Measurements from ENCODE around the gene AACS. TPM values are rescaled to one million over a fixed set of nuclear protein-coding genes. Genes with fewer than 3 reads are reported as not detected.
"Not testable (repeated sequence)": the region's sequence is repeated elsewhere in the genome, so short reads cannot be mapped to it uniquely, and the experiment has no call there.

Gene AACS
- total and polyA plus RNA-seq, 3 experiments from 2014 or later = 11.8 to 16.7 (median 16.1) TPM

DNA sequence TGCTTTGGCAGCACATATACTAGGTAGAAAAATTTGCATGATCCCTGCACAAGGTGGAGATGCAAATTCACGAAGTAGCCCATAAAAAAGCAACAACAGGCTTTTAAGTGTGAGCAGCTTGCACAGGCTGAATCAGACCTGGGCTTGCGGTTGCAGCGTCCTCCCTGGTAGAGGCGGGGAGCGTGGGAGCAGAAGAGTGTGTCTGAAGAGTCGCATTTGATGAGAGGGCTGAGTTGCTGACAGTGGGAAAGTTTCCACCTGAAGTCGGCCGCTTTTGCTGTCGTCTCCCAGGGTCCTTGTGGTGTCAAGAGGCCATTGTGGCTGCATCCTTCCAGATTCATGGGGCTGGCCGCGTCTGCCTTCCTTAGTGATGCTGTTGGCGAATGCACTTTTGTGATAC lies 6.2 kb downstream of the AACS start:
- ChIA-PET CTCF (no interaction called here), POLR2A (no interaction called here)
- Histone ChIP-seq H3K4me1 (ENCODE audit: insufficient read depth, low read length) (no peaks in the 10 kb centered on the region), H3K4me3 (ENCODE audit: low read length) (no peak overlapping the region), H3K9me3 (ENCODE audit: low read length) (no peaks in the 10 kb centered on the region), H3K27ac (ENCODE audit: low read depth, low read length) (no peak overlapping the region), H3K36me3 (ENCODE audit: insufficient read depth, low read length) (no peaks in the 10 kb centered on the region), H3K27me3 (ENCODE audit: insufficient read depth, low read length, poor library complexity, severe bottlenecking) (no peaks in the 10 kb centered on the region)
- peaks cover 7 to 12% (median 7%) of the 10 kb centered on the region in 3 donors for H3K4me1 Mint-ChIP-seq
- DNase-seq = no peak
- no peaks in the 10 kb centered on the region for H3K27me3 Mint-ChIP-seq
- H3K9me3 Mint-ChIP-seq = no peaks in the 10 kb centered on the region
- peaks cover 5 to 21% (median 17%) of the 10 kb centered on the region in 3 donors for H3K36me3 Mint-ChIP-seq
- H3K4me3 Mint-ChIP-seq = no peak overlapping the region
- H3K27ac Mint-ChIP-seq = no peak overlapping the region

DNA sequence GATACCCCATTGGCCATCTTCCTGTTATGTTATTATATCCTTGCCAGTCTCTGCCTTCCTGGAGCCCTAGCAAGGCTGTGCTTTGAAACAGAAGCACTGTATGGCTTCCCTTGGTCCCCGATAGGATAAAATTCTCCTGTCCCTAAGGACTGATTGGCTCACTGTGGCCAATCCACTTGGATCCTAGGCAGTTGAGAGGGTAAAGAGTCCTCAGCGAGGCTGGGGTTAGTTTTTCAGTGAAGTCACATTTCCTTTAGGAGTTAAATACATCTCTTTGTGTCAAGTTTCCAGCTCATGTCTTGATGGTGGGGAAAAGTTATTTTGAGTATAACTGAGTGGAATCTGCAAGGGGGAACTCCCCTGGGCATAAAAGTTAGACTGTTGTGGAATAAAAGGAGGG lies 7.3 kb downstream of the AACS start:
- H3K36me3 Mint-ChIP-seq = peaks cover 8 to 28% (median 19%) of the 10 kb centered on the region in 3 donors
- no peaks in the 10 kb centered on the region for H3K27me3 Mint-ChIP-seq

DNA sequence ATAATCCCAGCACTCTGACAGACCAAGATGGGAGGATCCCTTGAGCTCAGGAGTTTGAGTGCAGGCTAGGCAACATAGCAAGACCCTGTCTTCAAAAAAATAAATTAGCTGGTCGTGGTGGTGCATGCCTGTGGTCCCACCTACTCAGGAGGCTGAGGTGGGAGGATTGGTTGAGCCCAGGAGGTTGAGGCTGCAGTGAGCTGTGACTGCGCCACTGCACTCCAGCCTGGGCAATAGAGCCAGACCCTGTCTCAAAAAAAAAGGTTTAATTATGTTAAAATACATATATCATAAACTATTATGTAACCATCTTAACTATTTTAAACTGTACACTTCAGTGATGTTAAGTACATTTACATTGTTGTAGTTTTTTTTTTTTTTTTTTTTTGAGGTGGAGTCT lies 9.1 kb downstream of the AACS start:
- H3K36me3 ChIP-seq (ENCODE audit: insufficient read depth, low read length); H3K9me3 Mint-ChIP-seq; H3K27me3 ChIP-seq (ENCODE audit: insufficient read depth, low read length, poor library complexity, severe bottlenecking); H3K4me3 ChIP-seq (ENCODE audit: low read length); CTCF ChIA-PET; H3K9me3 ChIP-seq (ENCODE audit: low read length); H3K27me3 Mint-ChIP-seq; H3K4me3 Mint-ChIP-seq; POLR2A ChIA-PET; H3K27ac ChIP-seq (ENCODE audit: low read depth, low read length); H3K4me1 Mint-ChIP-seq; DNase-seq; H3K4me1 ChIP-seq (ENCODE audit: insufficient read depth, low read length); H3K27ac Mint-ChIP-seq: not testable (repeated sequence)
- peaks cover 8 to 40% (median 19%) of the 10 kb centered on the region in 3 donors for H3K36me3 Mint-ChIP-seq

More for the DNA sequence above, 7.3 kb downstream of the AACS start:
- Histone ChIP-seq H3K4me3 (ENCODE audit: low read length) (no peak overlapping the region), H3K27me3 (ENCODE audit: insufficient read depth, low read length, poor library complexity, severe bottlenecking) (no peaks in the 10 kb centered on the region), H3K4me1 (ENCODE audit: insufficient read depth, low read length) (no peaks in the 10 kb centered on the region), H3K36me3 (ENCODE audit: insufficient read depth, low read length) (no peaks in the 10 kb centered on the region), H3K9me3 (ENCODE audit: low read length) (no peaks in the 10 kb centered on the region), H3K27ac (ENCODE audit: low read depth, low read length) (no peak overlapping the region)
- Mint-ChIP-seq H3K4me1 (peaks cover 0 to 3% (median 0%) of the 10 kb centered on the region in 3 donors), H3K27ac (no peak overlapping the region), H3K9me3 (no peaks in the 10 kb centered on the region), H3K4me3 (no peak overlapping the region)
- ChIA-PET POLR2A (no interaction called here), CTCF (no interaction called here)
- DNase-seq = no peak

DNA sequence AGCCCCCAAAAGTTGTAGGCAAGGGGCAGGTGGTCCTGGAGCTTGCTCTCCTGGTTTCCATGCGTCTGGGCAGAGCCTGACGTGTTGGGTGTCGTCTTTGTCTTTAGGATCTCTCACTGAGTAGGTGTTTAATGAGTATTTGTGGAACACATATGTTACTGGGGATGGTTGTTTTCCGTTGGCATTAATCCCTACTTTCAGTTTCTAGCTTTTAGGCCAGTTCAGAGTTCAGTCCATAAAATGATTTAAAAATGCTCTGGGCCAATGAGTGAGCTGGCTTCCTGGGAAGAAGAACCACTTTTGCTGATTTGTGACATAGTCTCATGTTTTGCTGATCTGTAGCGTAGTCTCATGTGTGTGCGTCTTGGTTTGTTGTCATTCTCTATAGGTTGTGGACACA lies 10.9 kb downstream of the AACS start:
- no peaks in the 10 kb centered on the region for H3K27me3 Mint-ChIP-seq
- Histone ChIP-seq H3K27me3 (ENCODE audit: insufficient read depth, low read length, poor library complexity, severe bottlenecking) (no peaks in the 10 kb centered on the region), H3K4me3 (ENCODE audit: low read length) (no peak overlapping the region), H3K9me3 (ENCODE audit: low read length) (no peaks in the 10 kb centered on the region), H3K4me1 (ENCODE audit: insufficient read depth, low read length) (no peaks in the 10 kb centered on the region), H3K36me3 (ENCODE audit: insufficient read depth, low read length) (no peaks in the 10 kb centered on the region), H3K27ac (ENCODE audit: low read depth, low read length) (no peak overlapping the region)
- POLR2A ChIA-PET = no interaction called here
- CTCF ChIA-PET = no interaction called here
- no peaks in the 10 kb centered on the region for H3K9me3 Mint-ChIP-seq
- H3K36me3 Mint-ChIP-seq = peaks cover 8 to 47% (median 23%) of the 10 kb centered on the region in 3 donors
- H3K4me1 Mint-ChIP-seq = no peaks in the 10 kb centered on the region
- no peak overlapping the region for H3K4me3 Mint-ChIP-seq
- no peak overlapping the region for H3K27ac Mint-ChIP-seq
- no peak for DNase-seq

DNA sequence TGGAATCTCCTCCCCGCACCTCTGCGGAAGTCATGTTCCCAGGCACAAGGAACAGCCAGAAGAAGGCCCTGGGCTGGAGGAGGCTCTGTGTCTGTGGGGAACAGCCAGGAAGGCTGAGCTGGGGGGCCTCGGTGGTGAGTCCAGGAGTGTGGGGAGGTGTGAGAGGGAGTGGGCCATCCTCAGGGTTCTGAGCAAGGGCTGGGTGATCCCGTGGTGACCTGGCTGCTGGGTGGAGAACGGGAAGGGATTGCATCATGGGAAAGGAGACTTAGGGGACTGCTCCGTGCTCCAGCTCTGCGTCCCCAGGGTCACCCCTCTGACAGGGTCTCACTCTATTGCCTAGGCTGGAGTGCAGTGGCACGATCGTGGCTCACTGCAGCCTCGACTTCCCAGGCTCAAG lies 13.8 kb downstream of the AACS start:
- H3K27ac ChIP-seq (ENCODE audit: low read depth, low read length) = no peak overlapping the region
- no peaks in the 10 kb centered on the region for H3K9me3 ChIP-seq (ENCODE audit: low read length)
- no peaks in the 10 kb centered on the region for H3K36me3 ChIP-seq (ENCODE audit: insufficient read depth, low read length)
- DNase-seq = no peak
- POLR2A ChIA-PET = no interaction called here
- no peak overlapping the region for H3K27ac Mint-ChIP-seq
- H3K27me3 ChIP-seq (ENCODE audit: insufficient read depth, low read length, poor library complexity, severe bottlenecking) = no peaks in the 10 kb centered on the region
- no peaks in the 10 kb centered on the region for H3K9me3 Mint-ChIP-seq
- CTCF ChIA-PET = no interaction called here
- peaks cover 8 to 50% (median 21%) of the 10 kb centered on the region in 3 donors for H3K36me3 Mint-ChIP-seq
- no peaks in the 10 kb centered on the region for H3K4me1 Mint-ChIP-seq
- H3K27me3 Mint-ChIP-seq = no peaks in the 10 kb centered on the region
- H3K4me1 ChIP-seq (ENCODE audit: insufficient read depth, low read length) = no peaks in the 10 kb centered on the region
- H3K4me3 Mint-ChIP-seq = no peak overlapping the region
- no peak overlapping the region for H3K4me3 ChIP-seq (ENCODE audit: low read length)

DNA sequence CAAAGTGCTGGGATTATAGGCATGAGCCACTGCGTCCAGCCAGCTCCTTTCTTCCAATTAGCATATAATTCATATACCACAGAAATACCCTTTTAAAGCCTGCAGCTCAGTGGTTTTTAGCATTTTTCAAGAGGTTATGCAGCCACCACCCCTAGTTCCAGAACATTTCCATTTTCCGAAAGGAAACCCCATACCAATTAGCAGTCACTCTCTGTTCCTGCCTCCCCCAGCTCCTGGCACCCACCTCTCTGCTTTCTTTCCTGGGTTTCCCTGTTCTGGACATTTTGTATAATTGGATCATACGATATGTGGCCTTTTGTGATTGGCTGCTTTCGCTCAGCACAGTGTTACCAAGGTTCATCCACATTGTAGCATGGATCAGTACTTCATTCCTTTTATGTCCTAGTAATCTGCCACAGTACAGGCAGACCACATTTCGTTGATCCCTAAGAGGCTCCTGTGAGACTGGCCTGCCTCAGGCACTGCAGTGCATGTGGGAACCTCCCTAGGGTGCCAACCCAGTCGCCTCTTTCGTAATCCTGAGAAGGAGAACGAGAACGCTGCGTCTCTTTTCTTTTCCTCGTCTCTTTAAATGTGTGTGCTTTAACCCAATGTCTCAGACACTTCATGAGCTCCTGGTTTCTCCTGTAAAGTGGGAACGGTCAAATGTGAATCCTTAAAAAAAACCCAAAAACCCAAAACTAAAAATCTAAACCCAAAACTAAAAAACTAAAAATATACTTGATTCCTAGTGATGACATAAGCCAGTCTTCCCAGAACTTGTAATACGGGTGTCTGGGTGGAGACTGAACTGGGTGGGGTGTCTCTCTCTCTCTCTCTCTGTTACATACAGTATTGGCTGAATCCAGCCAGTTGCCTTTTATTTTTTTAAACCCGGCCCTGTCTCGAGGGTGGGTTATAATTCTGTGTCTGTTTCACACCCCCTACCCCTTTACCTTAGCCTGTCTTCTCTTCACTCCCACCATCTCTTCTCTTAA lies 14.7 kb downstream of the AACS start:
- CTCF ChIA-PET = no interaction called here
- Mint-ChIP-seq H3K9me3 (no peaks in the 10 kb centered on the region), H3K4me3 (no peak overlapping the region), H3K27me3 (no peaks in the 10 kb centered on the region), H3K36me3 (peaks cover 8 to 53% (median 21%) of the 10 kb centered on the region in 3 donors), H3K4me1 (no peaks in the 10 kb centered on the region), H3K27ac (peak overlapping the region in 1 of 8 donors; percentile 57)
- Histone ChIP-seq H3K27ac (ENCODE audit: low read depth, low read length) (no peak overlapping the region), H3K4me3 (ENCODE audit: low read length) (no peak overlapping the region), H3K27me3 (ENCODE audit: insufficient read depth, low read length, poor library complexity, severe bottlenecking) (no peaks in the 10 kb centered on the region), H3K9me3 (ENCODE audit: low read length) (no peaks in the 10 kb centered on the region), H3K36me3 (ENCODE audit: insufficient read depth, low read length) (no peaks in the 10 kb centered on the region), H3K4me1 (ENCODE audit: insufficient read depth, low read length) (no peaks in the 10 kb centered on the region)
- POLR2A ChIA-PET = no interaction called here
- DNase-seq = no peak

DNA sequence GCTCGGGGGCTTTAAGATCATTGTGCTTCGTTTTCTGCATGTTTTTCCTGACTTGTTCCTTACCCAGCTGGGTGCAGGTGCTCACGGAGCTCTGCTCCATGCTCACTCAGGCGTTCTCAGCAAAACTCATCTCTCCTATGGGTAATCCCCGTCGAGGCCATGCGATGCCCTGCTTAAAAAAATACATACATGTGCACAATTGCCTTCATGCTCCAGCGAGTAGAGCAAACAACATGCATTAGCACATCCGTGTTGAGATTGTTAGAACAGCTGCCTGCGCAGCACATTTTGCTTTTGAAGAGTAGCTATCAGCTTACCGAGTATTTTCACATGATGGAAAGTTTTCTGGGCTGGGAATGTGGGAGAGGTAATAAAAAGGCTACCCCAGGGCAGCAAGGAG lies 16.2 kb downstream of the AACS start:
- Histone ChIP-seq H3K4me1 (ENCODE audit: insufficient read depth, low read length) (no peaks in the 10 kb centered on the region), H3K27ac (ENCODE audit: low read depth, low read length) (no peak overlapping the region), H3K9me3 (ENCODE audit: low read length) (no peaks in the 10 kb centered on the region), H3K36me3 (ENCODE audit: insufficient read depth, low read length) (no peaks in the 10 kb centered on the region), H3K27me3 (ENCODE audit: insufficient read depth, low read length, poor library complexity, severe bottlenecking) (no peaks in the 10 kb centered on the region), H3K4me3 (ENCODE audit: low read length) (no peak overlapping the region)
- CTCF ChIA-PET = interaction anchor here (0.7 kb wide), 2 partner anchors 40 to 656 kb away, joined by 3 read pairs; no protein-coding TSS in a partner anchor
- Mint-ChIP-seq H3K36me3 (peaks cover 8 to 55% (median 20%) of the 10 kb centered on the region in 3 donors), H3K9me3 (no peaks in the 10 kb centered on the region), H3K27me3 (no peaks in the 10 kb centered on the region), H3K4me3 (no peak overlapping the region), H3K4me1 (no peaks in the 10 kb centered on the region), H3K27ac (peak overlapping the region in 1 of 8 donors; percentile 71)
- POLR2A ChIA-PET = no interaction called here
- DNase-seq = no peak

DNA sequence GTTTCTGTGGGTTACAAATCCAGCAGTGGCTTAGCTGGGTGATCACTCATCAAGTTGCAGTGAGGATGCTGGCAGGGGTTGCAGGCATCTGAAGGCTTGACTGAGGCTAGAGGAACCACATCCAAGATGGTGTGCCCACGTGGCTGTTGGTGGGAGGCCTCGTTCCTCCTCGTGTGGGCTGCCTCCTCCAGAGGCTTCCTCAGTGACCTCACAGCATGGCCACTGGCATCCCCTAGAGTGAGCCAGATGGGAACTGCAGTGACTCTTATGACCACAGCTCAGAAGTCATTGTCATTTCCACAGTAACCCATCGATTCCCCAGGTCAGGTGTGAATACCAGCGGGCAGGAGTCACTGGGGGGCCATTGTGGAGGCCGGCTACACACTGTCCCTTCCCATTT lies 17.8 kb downstream of the AACS start:
- Histone ChIP-seq H3K4me1 (ENCODE audit: insufficient read depth, low read length) (no peaks in the 10 kb centered on the region), H3K36me3 (ENCODE audit: insufficient read depth, low read length) (no peaks in the 10 kb centered on the region), H3K9me3 (ENCODE audit: low read length) (no peaks in the 10 kb centered on the region), H3K27ac (ENCODE audit: low read depth, low read length) (no peak overlapping the region), H3K4me3 (ENCODE audit: low read length) (no peak overlapping the region), H3K27me3 (ENCODE audit: insufficient read depth, low read length, poor library complexity, severe bottlenecking) (no peaks in the 10 kb centered on the region)
- no peaks in the 10 kb centered on the region for H3K27me3 Mint-ChIP-seq
- H3K9me3 Mint-ChIP-seq = no peaks in the 10 kb centered on the region
- H3K4me3 Mint-ChIP-seq = no peak overlapping the region
- CTCF ChIA-PET = no interaction called here
- no peak for DNase-seq
- H3K36me3 Mint-ChIP-seq = peaks cover 11 to 55% (median 20%) of the 10 kb centered on the region in 3 donors
- POLR2A ChIA-PET = no interaction called here
- H3K4me1 Mint-ChIP-seq = no peaks in the 10 kb centered on the region
- H3K27ac Mint-ChIP-seq = no peak overlapping the region

Data from CD8-positive, alpha-beta memory T cell (primary cell).